Karpas-422 (cell line): ENCODE measurements around the gene NCAM2. TPM values are rescaled to one million over a fixed set of nuclear protein-coding genes. Genes with fewer than 3 reads are reported as not detected.

Source experiments
- DNase-seq: peaks from one replicate; pipeline ENCODE4 v3.0.0-alpha.2; 2015
- H2AFZ ChIP-seq: fragments of 200-600 bp; sonication (generic); 2 replicates; pipeline ENCODE4 v1.6.1; 2014; ENCODE audit warnings: antibody characterized with exemption, low read length, mixed read lengths
- H3K27ac ChIP-seq: fragments of 200-600 bp; sonication (generic); 2 replicates; pipeline ENCODE4 v1.5.1; 2014; ENCODE audit warnings: mild to moderate bottlenecking, low read length, moderate library complexity
- H3K27me3 ChIP-seq: fragments of 200-600 bp; sonication (generic); 2 replicates; pipeline ENCODE4 v1.6.1; 2014; ENCODE audit warnings: low read length, mixed read lengths
- H3K36me3 ChIP-seq: fragments of 200-600 bp; sonication (generic); 2 replicates; pipeline ENCODE4 v1.6.1; 2014; ENCODE audit warnings: low read length, mixed read lengths; ENCODE audit not compliant: insufficient read depth
- H3K4me1 ChIP-seq: fragments of 200-600 bp; sonication (generic); 2 replicates; pipeline ENCODE4 v1.6.1; 2014; ENCODE audit warnings: mild to moderate bottlenecking, low read length, mixed read lengths
- H3K4me2 ChIP-seq: fragments of 200-600 bp; sonication (generic); 2 replicates; pipeline ENCODE4 v1.6.1; 2014; ENCODE audit warnings: low read length, low read depth, mild to moderate bottlenecking; ENCODE audit not compliant: poor library complexity, severe bottlenecking
- H3K4me3 ChIP-seq: fragments of 200-600 bp; sonication (generic); 2 replicates; pipeline ENCODE4 v1.5.1; 2014; ENCODE audit warnings: mild to moderate bottlenecking, antibody characterized with exemption, low read length, mixed read lengths
- H3K79me2 ChIP-seq: fragments of 200-600 bp; sonication (generic); 2 replicates; pipeline ENCODE4 v1.6.1; 2014; ENCODE audit warnings: mild to moderate bottlenecking, low read length, mixed read lengths
- H3K9ac ChIP-seq: fragments of 200-600 bp; sonication (generic); 2 replicates; pipeline ENCODE4 v1.6.0; 2014; ENCODE audit warnings: low read length
- H3K9me2 ChIP-seq: fragments of 200-600 bp; sonication (generic), shearing (Covaris generic); replicated peaks from 2 replicates; pipeline ENCODE4 v1.6.0; 2014; ENCODE audit warnings: mild to moderate bottlenecking, low read length, moderate library complexity; ENCODE audit not compliant: insufficient read depth
- H3K9me3 ChIP-seq: fragments of 300-700, 200-600 bp; sonication (generic); 2 replicates; pipeline ENCODE4 v1.6.1; 2014; ENCODE audit warnings: low read length, mixed read lengths
- H4K20me1 ChIP-seq: fragments of 200-600 bp; sonication (generic); 2 replicates; pipeline ENCODE4 v1.6.1; 2014; ENCODE audit warnings: mild to moderate bottlenecking, antibody characterized with exemption, low read length, low read depth; ENCODE audit not compliant: insufficient read depth
- total RNA-seq: library from RNA; depleted of rRNA; stranded (reverse); fragments of >200 nt; shearing (Covaris generic); gene quantifications from 2 replicates; pipeline ENCODE4 v1.2.3, GENCODE V29; 2014; ENCODE audit warnings: low replicate concordance

The NCAM2 gene
- total RNA-seq, 1 experiment from 2014 or later = not detected

DNA sequence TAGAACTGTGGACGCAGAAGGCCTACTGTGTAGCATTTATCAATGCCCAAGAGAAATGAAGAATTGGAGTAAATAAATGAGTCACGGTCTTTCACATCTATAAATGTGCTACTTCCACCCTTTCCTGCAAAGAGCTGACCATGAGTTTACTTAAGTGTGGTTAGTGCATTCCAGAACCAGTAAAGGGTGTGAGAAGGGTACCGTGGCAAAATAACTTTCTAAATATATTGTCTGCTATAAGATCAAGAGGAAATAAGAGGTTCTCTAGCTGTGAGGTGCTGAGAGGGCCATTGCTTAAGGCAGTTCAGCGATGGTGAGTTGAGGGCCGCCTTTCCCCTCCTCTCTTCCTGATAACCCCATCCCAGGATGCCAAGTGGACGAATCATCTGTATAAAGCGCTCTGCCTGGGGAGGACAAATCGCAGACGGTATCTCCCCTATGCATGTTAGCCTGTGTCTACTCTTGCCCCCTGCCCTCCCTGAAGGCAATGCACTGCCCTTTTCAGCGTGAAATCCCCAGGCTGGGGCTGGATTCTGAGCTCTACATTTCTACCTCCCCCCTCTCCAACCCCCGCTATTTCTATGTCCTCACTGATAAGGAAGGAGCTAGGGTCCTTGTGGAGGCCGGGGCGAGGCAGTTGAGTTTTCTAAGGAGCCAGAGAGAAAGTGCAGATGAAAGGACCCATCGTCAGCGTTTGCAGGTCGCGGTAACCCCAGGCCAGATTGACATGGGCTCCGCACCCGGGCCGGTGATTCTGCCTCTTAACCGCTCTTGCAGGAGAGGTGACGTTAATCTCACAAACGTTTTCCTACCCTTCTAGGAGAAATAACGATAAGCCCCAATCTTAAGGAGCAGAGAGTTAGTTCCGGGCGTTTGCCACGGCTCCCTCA lies 1.5 kb upstream of the NCAM2 start:
- H3K27ac ChIP-seq = no peak overlapping the region
- no peak overlapping the region for H3K4me3 ChIP-seq
- H3K9me3 ChIP-seq = no peaks in the 10 kb centered on the region
- H3K4me2 ChIP-seq = no peak overlapping the region
- no peaks in the 10 kb centered on the region for H4K20me1 ChIP-seq
- no peaks in the 10 kb centered on the region for H3K27me3 ChIP-seq
- H3K9ac ChIP-seq = no peak overlapping the region
- peaks cover 5% of the 10 kb centered on the region for H3K4me1 ChIP-seq
- no peaks in the 10 kb centered on the region for H3K36me3 ChIP-seq
- no peaks in the 10 kb centered on the region for H3K9me2 ChIP-seq
- H3K79me2 ChIP-seq = no peaks in the 10 kb centered on the region
- no peak overlapping the region for H2AFZ ChIP-seq
- DNase-seq = no peak

DNA sequence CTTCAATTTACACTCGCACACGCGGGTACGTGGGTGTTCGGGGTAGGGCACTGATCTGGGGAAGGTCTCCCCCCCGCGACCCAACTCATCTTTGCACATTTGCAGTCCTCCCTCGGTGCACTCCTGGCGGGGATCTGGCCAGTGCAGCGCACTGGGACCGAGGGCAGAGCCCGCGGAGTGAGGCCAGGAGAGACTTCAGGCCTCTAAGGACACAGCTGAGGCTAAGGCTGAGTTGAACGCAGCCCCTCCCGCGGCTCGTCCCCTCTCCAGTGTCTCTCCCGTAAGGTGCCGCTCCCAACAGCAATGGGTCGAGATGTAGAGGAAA lies 936 bp upstream of the NCAM2 start:
- H3K27me3 ChIP-seq = no peaks in the 10 kb centered on the region
- no peak for DNase-seq
- H3K4me1 ChIP-seq = peaks cover 11% of the 10 kb centered on the region
- no peak overlapping the region for H3K27ac ChIP-seq
- no peak overlapping the region for H3K4me3 ChIP-seq
- H2AFZ ChIP-seq = no peak overlapping the region
- no peaks in the 10 kb centered on the region for H3K36me3 ChIP-seq
- no peak overlapping the region for H3K4me2 ChIP-seq
- H3K79me2 ChIP-seq = no peaks in the 10 kb centered on the region
- no peaks in the 10 kb centered on the region for H3K9me3 ChIP-seq
- H4K20me1 ChIP-seq = no peaks in the 10 kb centered on the region
- no peak overlapping the region for H3K9ac ChIP-seq
- no peaks in the 10 kb centered on the region for H3K9me2 ChIP-seq

DNA sequence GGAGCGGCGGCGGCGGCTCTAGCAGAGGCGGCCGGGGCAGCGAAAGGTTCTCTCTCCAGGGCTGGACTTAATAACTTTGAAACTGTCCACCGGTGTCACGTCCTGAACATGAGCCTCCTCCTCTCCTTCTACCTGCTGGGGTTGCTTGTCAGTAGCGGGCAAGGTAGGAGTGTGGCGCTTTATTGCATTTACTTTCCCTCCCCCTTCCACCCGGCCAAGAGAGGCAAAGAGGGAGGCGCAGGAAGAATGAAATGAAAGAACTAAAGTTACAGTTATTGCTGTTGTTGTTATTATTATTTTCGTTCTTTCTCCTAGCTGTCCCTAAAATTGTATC lies 214 bp downstream of the NCAM2 start:
- Histone ChIP-seq H4K20me1 (no peaks in the 10 kb centered on the region), H3K27me3 (no peaks in the 10 kb centered on the region), H3K9ac (no peak overlapping the region), H3K36me3 (no peaks in the 10 kb centered on the region), H3K9me2 (no peaks in the 10 kb centered on the region), H3K4me3 (no peak overlapping the region), H2AFZ (no peak overlapping the region), H3K79me2 (no peaks in the 10 kb centered on the region), H3K9me3 (no peaks in the 10 kb centered on the region), H3K27ac (no peak overlapping the region), H3K4me2 (no peak overlapping the region), H3K4me1 (peaks cover 15% of the 10 kb centered on the region)
- no peak for DNase-seq

DNA sequence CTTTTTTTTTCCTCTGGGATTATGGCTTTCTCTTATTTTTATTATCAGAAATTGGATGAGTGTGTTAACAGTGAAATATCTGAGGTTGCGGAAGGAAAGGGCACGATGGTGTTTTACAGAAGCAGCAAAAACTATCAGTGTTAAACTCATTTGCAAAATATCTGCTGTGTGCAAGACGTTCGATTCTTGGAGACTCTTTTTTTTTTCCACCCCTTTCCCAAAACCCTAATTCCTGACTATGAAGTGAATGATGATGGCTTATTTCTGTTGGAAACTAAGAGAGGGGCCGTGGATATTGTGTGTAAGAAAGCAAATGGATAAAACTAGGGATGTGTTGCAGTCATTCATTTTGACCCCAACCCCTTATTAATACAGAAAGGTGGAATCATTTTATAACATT lies 677 bp downstream of the NCAM2 start:
- no peaks in the 10 kb centered on the region for H3K9me2 ChIP-seq
- H2AFZ ChIP-seq = no peak overlapping the region
- H3K79me2 ChIP-seq = no peaks in the 10 kb centered on the region
- DNase-seq = no peak
- H3K4me3 ChIP-seq = no peak overlapping the region
- no peak overlapping the region for H3K9ac ChIP-seq
- no peaks in the 10 kb centered on the region for H3K9me3 ChIP-seq
- peaks cover 15% of the 10 kb centered on the region for H3K4me1 ChIP-seq
- H4K20me1 ChIP-seq = no peaks in the 10 kb centered on the region
- H3K27ac ChIP-seq = no peak overlapping the region
- H3K27me3 ChIP-seq = no peaks in the 10 kb centered on the region
- no peak overlapping the region for H3K4me2 ChIP-seq
- H3K36me3 ChIP-seq = no peaks in the 10 kb centered on the region

DNA sequence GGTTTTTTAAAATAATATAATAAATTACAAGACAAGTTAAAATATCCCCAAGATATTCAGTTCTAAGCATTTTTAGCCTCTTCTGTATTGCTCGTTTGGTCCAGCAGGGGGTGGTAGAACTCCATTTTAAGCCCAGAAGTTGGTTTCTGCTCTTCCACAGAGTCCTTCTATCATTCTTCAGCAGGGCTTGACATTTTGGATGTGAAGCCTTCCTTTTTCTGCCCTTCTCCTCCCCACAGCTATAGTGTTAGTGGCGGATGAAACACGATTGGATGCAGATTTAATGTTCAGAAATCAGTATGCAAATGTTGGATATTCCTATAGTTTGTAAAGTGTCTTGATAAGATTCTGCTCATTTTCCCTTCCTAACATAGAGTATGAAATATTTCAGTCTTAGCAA lies 1.4 kb downstream of the NCAM2 start:
- Histone ChIP-seq H3K9me3 (no peaks in the 10 kb centered on the region), H3K9ac (no peak overlapping the region), H3K79me2 (no peaks in the 10 kb centered on the region), H3K9me2 (no peaks in the 10 kb centered on the region), H3K27me3 (no peaks in the 10 kb centered on the region), H3K27ac (no peak overlapping the region), H4K20me1 (no peaks in the 10 kb centered on the region), H3K4me2 (no peak overlapping the region), H3K36me3 (no peaks in the 10 kb centered on the region), H2AFZ (no peak overlapping the region), H3K4me1 (peaks cover 15% of the 10 kb centered on the region), H3K4me3 (no peak overlapping the region)
- peak; percentile 84 for DNase-seq

DNA sequence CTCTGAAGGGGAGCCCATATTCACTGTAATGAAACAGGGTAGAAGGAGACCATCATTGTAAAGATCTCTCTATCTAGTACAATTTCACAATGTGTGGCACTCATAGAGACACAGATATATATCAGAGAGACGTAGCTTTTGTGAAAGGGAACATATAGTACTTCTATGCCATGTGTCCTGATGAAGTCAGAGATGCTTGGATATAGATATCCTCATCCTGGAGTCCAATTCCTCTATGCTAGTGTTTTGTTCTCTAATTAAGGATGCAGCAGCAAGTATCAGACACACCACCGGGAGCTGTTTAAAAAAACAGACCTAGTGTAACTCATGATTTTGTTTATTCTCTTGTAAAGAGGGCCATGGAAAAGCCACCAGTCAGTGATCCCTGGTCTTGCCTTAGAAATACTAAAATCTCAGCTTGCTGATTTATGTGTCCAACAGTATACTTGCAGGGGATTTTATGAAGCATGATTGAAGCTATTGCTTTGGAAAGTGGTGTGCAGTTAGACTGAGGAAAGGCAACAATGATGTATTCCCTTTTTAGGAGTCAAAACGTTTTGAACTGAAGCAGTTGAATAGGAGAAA lies 2.5 kb downstream of the NCAM2 start:
- Histone ChIP-seq H3K27me3 (no peaks in the 10 kb centered on the region), H3K27ac (no peak overlapping the region), H2AFZ (no peak overlapping the region), H3K4me3 (no peak overlapping the region), H3K36me3 (no peaks in the 10 kb centered on the region), H3K79me2 (no peaks in the 10 kb centered on the region), H3K9ac (no peak overlapping the region), H3K9me3 (no peaks in the 10 kb centered on the region), H3K4me2 (no peak overlapping the region), H3K4me1 (peaks cover 15% of the 10 kb centered on the region), H3K9me2 (no peaks in the 10 kb centered on the region), H4K20me1 (no peaks in the 10 kb centered on the region)
- no peak for DNase-seq

DNA sequence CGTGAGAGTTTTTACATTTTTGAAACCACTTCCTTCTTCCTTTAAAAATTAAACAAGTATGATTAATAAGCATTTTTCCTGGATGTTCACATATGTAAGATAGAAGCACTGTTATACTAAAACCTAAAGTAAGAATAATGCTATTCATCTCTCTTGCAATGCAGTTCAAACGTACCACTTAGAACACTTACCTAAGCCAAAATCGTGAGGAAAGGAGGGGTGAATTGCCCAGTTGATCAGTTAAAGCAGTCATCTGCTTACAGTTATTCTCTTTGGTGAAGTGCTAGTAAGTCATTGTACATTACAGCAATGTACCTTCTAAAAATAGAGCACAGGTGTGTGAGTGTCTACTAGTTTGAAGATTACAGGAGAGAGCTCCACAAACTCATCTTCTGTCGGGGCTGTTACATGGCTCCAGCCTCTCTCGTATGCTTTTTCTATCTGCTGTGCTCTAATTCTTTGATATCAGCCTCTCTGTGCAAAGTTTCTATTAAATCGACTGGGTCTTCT lies 3.4 kb downstream of the NCAM2 start:
- Histone ChIP-seq H3K9ac (no peak overlapping the region), H3K9me3 (no peaks in the 10 kb centered on the region), H3K27me3 (no peaks in the 10 kb centered on the region), H3K27ac (no peak overlapping the region), H4K20me1 (no peaks in the 10 kb centered on the region), H3K4me2 (no peak overlapping the region), H3K9me2 (no peaks in the 10 kb centered on the region), H3K4me3 (no peak overlapping the region), H3K36me3 (no peaks in the 10 kb centered on the region), H3K4me1 (peaks cover 15% of the 10 kb centered on the region), H3K79me2 (no peaks in the 10 kb centered on the region), H2AFZ (no peak overlapping the region)
- no peak for DNase-seq

DNA sequence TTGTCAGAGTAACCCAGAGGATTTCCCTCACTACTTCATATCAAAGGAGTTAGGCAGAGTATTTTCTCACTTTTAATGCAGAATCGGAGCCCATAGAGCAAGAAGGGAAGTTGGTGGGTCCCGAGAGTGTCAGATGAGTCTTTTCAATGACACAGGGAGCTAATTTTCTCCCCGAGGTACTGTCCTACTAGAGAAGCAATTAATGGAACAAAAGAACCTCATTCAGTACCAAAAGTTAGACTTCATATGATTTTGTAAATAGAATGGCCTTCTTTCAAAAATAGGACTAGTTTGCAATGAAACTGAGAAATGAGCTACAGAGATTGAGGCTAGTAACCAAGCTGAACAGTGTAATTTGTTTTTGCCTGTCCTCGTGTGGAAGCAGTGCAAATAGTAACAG lies 3.9 kb downstream of the NCAM2 start:
- Histone ChIP-seq H3K4me2 (peak overlapping the region; percentile 30), H2AFZ (0 out of 2 replicates have a peak overlapping the region, but pooled peaks have one; percentile 36), H3K9me2 (no peaks in the 10 kb centered on the region), H3K9me3 (no peaks in the 10 kb centered on the region), H3K79me2 (no peaks in the 10 kb centered on the region), H3K36me3 (no peaks in the 10 kb centered on the region), H3K4me3 (no peak overlapping the region), H3K27ac (no peak overlapping the region), H3K4me1 (peaks cover 15% of the 10 kb centered on the region), H4K20me1 (no peaks in the 10 kb centered on the region), H3K27me3 (no peaks in the 10 kb centered on the region), H3K9ac (no peak overlapping the region)
- DNase-seq = no peak
